ENCODE results near the gene CHMP1A. TPM values are rescaled to one million over a fixed set of nuclear protein-coding genes. Genes with fewer than 3 reads are reported as not detected.
A peak's percentile ranks its signal among the peaks of the same experiment; 100 is the strongest.
"Not testable (repeated sequence)": the region's sequence is repeated elsewhere in the genome, so short reads cannot be mapped to it uniquely, and the experiment has no call there.

CHMP1A gene
- total RNA-seq, 1 experiment from 2014 or later: 158 TPM

DNA sequence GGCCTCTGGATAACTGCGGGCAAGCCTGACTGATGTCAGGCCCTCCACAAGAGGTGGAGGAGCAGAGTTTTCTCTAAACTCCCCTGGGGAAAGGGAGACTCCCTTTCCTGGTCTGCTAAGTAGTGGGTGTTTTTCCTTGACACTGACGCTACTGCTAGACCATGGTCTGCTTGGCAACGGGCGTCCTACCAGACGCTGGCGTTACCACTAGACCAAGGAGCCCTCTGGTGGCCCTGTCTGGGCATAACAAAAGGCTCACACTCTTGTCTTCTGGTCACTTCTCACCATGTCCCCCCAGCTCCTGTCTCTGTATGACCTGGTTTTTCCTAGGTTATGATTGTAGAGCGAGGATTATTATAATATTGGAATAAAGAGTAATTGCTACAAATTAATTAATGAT lies 9.5 kb upstream of the CHMP1A start:
- POLR2A ChIA-PET: interaction anchor here (0.8 kb wide), 1 partner anchor 102 kb away, joined by 4 read pairs; no protein-coding TSS in a partner anchor
- H3K9me3 ChIP-seq (ENCODE audit: control insufficient read depth in 1 of 2, insufficient read depth in 1 of 2, low read depth in 1 of 2, low read length in 2 of 2); H3K4me3 ChIP-seq (replicated peaks in 1 of 2; ENCODE audit: low read depth in 1 of 2, low read length in 2 of 2); H3K9ac ChIP-seq (ENCODE audit: low read length); H3K9me2 ChIP-seq (ENCODE audit: insufficient read depth); RAD21 ChIA-PET (ENCODE audit: low non-redundant PET in 1 of 2, low total read pairs in 2 of 2, uncharacterized antibody in 2 of 2, unreplicated experiment in 2 of 2); H3K4me1 ChIP-seq (ENCODE audit: control insufficient read depth in 1 of 2, insufficient read depth in 2 of 2, low read length in 2 of 2); H3K27me3 ChIP-seq (ENCODE audit: insufficient read depth, low read length); H3K27ac ChIP-seq (ENCODE audit: low read depth, low read length); BruUV-seq (replicated peaks); H3K4me2 ChIP-seq (ENCODE audit: low read length); H3K79me2 ChIP-seq (ENCODE audit: insufficient read depth, low read length); H2AFZ ChIP-seq (ENCODE audit: low read depth, low read length, poor library complexity, severe bottlenecking); H4K20me1 ChIP-seq (ENCODE audit: insufficient read depth): not testable (repeated sequence)
- CTCF ChIA-PET: interaction anchor here (0.9 to 1.0 kb wide), 2 partner anchors 20 kb away, joined by 3 read pairs; partner anchors contain the start of gene CDK10
- intact Hi-C loops (cut with micrococcal nuclease): loop anchor here (2.0 kb wide), 2 partner anchors 68 to 92 kb away; partner anchors contain the start of gene CPNE7
- ATAC-seq: peak; percentile 46; the same call in 1 of the 2 replicates
- H3K36me3 ChIP-seq (ENCODE audit: control insufficient read depth in 1 of 2, insufficient read depth in 2 of 2, low read length in 2 of 2): peaks cover 2 to 30% of the 10 kb centered on the region in 2 experiments; a peak in 2 of 4 replicates
- peak; percentile 60 for DNase-seq (ENCODE audit: low read depth, low spot score)
- peak; percentile 79 for TF ChIP-seq RAD21 (IDR thresholded peaks at IDR 0.05; ENCODE audit: low read depth)
- TF ChIP-seq, protein P1, sequence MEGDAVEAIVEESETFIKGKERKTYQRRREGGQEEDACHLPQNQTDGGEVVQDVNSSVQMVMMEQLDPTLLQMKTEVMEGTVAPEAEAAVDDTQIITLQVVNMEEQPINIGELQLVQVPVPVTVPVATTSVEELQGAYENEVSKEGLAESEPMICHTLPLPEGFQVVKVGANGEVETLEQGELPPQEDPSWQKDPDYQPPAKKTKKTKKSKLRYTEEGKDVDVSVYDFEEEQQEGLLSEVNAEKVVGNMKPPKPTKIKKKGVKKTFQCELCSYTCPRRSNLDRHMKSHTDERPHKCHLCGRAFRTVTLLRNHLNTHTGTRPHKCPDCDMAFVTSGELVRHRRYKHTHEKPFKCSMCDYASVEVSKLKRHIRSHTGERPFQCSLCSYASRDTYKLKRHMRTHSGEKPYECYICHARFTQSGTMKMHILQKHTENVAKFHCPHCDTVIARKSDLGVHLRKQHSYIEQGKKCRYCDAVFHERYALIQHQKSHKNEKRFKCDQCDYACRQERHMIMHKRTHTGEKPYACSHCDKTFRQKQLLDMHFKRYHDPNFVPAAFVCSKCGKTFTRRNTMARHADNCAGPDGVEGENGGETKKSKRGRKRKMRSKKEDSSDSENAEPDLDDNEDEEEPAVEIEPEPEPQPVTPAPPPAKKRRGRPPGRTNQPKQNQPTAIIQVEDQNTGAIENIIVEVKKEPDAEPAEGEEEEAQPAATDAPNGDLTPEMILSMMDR (IDR thresholded peaks at IDR 0.05 in 2 of 3, conservative IDR thresholded peaks at IDR 0.05 in 1 of 3; ENCODE audit: borderline replicate concordance in 1 of 3, insufficient read depth in 1 of 3, low read depth in 2 of 3, low read length in 2 of 3): peak; percentile 59 to 72 (median 70); a peak in 5 of 6 replicates
- peak; percentile 98 for TF ChIP-seq CBX3 (IDR thresholded peaks at IDR 0.05; ENCODE audit: low read depth)

DNA sequence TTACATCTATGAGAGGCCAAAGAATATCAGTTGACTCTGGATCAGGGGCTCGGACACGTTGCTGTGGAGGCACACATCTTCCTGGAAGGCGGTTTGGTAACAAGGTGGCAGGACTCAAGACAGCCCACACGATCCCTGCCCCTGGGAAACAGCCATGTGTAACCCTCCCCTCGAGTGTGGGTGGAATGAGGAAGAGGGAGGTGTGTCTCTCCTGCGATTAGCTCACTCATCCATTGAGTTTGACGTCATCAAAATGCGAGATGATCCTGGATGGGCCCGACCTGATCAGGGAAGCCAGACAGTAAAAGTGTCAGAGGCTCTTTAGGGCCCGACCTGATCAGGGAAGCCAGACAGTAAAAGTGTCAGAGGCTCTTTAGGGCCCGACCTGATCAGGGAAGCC lies 6.7 kb upstream of the CHMP1A start:
- H3K27ac ChIP-seq (ENCODE audit: low read depth, low read length); H3K4me1 ChIP-seq (ENCODE audit: control insufficient read depth in 1 of 2, insufficient read depth in 2 of 2, low read length in 2 of 2); H3K4me2 ChIP-seq (ENCODE audit: low read length); H3K4me3 ChIP-seq (replicated peaks in 1 of 2; ENCODE audit: low read depth in 1 of 2, low read length in 2 of 2); intact Hi-C loops (cut with micrococcal nuclease); H3K9me3 ChIP-seq (ENCODE audit: control insufficient read depth in 1 of 2, insufficient read depth in 1 of 2, low read depth in 1 of 2, low read length in 2 of 2); DNase-seq (ENCODE audit: low read depth, low spot score); CTCF ChIA-PET; H3K27me3 ChIP-seq (ENCODE audit: insufficient read depth, low read length); BruUV-seq (replicated peaks); H4K20me1 ChIP-seq (ENCODE audit: insufficient read depth); H3K9me2 ChIP-seq (ENCODE audit: insufficient read depth); H2AFZ ChIP-seq (ENCODE audit: low read depth, low read length, poor library complexity, severe bottlenecking); H3K9ac ChIP-seq (ENCODE audit: low read length); ATAC-seq: not testable (repeated sequence)
- ChIA-PET RAD21 (ENCODE audit: low non-redundant PET in 1 of 2, low total read pairs in 2 of 2, uncharacterized antibody in 2 of 2, unreplicated experiment in 2 of 2) (interaction anchor here in 1 of 2 experiments (0.5 kb wide), 1 partner anchor 48 kb away, joined by 4 read pairs; no protein-coding TSS in a partner anchor), POLR2A (interaction anchor here (0.8 kb wide), 1 partner anchor 36 kb away, joined by 3 read pairs; no protein-coding TSS in a partner anchor)
- H3K36me3 ChIP-seq (ENCODE audit: control insufficient read depth in 1 of 2, insufficient read depth in 2 of 2, low read length in 2 of 2): peaks cover 19 to 56% of the 10 kb centered on the region in 2 experiments
- peaks cover 25% of the 10 kb centered on the region for H3K79me2 ChIP-seq (ENCODE audit: insufficient read depth, low read length)

Measured in HCT116 (cell line).